ENCODE results near the gene PTH1R. TPM values are rescaled to one million over a fixed set of nuclear protein-coding genes. Genes with fewer than 3 reads are reported as not detected.

The PTH1R gene
- total RNA-seq, 2 donors from 2014 or later, result 0.69 to 4.8 TPM

- 2% methylated on average over 16 to 51 of the region's 78 CpGs for WGBS, 2 experiments (ENCODE audit: insufficient coverage in 1 of 2, insufficient read length in 1 of 2)
- TF ChIP-seq CTCF (conservative IDR thresholded peaks at IDR 0.05), result no peak
- H3K27ac Mint-ChIP-seq, result no peak overlapping the region
Measured at GRCh38 chr3:46883054-46883829, 5.7 kb downstream of the PTH1R start.

GRCh38 chr3:46883830-46884185 lies 6.3 kb downstream of the PTH1R start:
- Histone ChIP-seq H3K36me3 (ENCODE audit: control insufficient read depth, insufficient read depth, low read length) (no peaks in the 10 kb centered on the region), H3K9me3 (ENCODE audit: control insufficient read depth, low read length) (no peaks in the 10 kb centered on the region), H3K4me1 (ENCODE audit: control insufficient read depth, insufficient read depth, low read length) (peaks cover 2% of the 10 kb centered on the region), H3K27ac (ENCODE audit: low read depth, low read length) (no peak overlapping the region), H3K27me3 (ENCODE audit: control insufficient read depth, insufficient read depth, low read length, poor library complexity, severe bottlenecking) (peaks cover 59% of the 10 kb centered on the region), H3K4me3 (ENCODE audit: low read length) (peak overlapping the region; percentile 71), H3K9ac (ENCODE audit: extremely low read depth, low read length, poor library complexity, severe bottlenecking) (no peak overlapping the region)
- DNase-seq, result no peak
- Mint-ChIP-seq H3K9me3 (no peaks in the 10 kb centered on the region), H3K27ac (no peak overlapping the region), H3K4me1 (peaks cover 19% of the 10 kb centered on the region), H3K27me3 (ENCODE audit: insufficient read depth) (peaks cover 90% of the 10 kb centered on the region), H3K4me3 (peak overlapping the region; percentile 53), H3K36me3 (ENCODE audit: low read depth) (no peaks in the 10 kb centered on the region)
- TF ChIP-seq CTCF (conservative IDR thresholded peaks at IDR 0.05), result no peak
- whole genome bisulfite sequencing, 2 experiments (ENCODE audit: insufficient coverage in 1 of 2, insufficient read length in 1 of 2), result 36 to 42% methylated on average over 3 to 4 of the region's 4 CpGs

More at GRCh38 chr3:46883054-46883829, 5.7 kb downstream of the PTH1R start:
- H3K27me3 ChIP-seq (ENCODE audit: control insufficient read depth, insufficient read depth, low read length, poor library complexity, severe bottlenecking), result peaks cover 59% of the 10 kb centered on the region
- peaks cover 20% of the 10 kb centered on the region for H3K4me1 Mint-ChIP-seq
- DNase-seq, result peak; percentile 75
- peak overlapping the region; percentile 71 for H3K4me3 ChIP-seq (ENCODE audit: low read length)
- H3K9me3 ChIP-seq (ENCODE audit: control insufficient read depth, low read length), result no peaks in the 10 kb centered on the region
- H3K9me3 Mint-ChIP-seq, result no peaks in the 10 kb centered on the region
- no peak overlapping the region for H3K9ac ChIP-seq (ENCODE audit: extremely low read depth, low read length, poor library complexity, severe bottlenecking)
- H3K4me3 Mint-ChIP-seq, result peak overlapping the region; percentile 68
- H3K27me3 Mint-ChIP-seq (ENCODE audit: insufficient read depth), result peaks cover 88% of the 10 kb centered on the region
- no peaks in the 10 kb centered on the region for H3K36me3 ChIP-seq (ENCODE audit: control insufficient read depth, insufficient read depth, low read length)
- peaks cover 7% of the 10 kb centered on the region for H3K4me1 ChIP-seq (ENCODE audit: control insufficient read depth, insufficient read depth, low read length)
- no peak overlapping the region for H3K27ac ChIP-seq (ENCODE audit: low read depth, low read length)
- no peaks in the 10 kb centered on the region for H3K36me3 Mint-ChIP-seq (ENCODE audit: low read depth)

- peaks cover 89% of the 10 kb centered on the region for H3K27me3 Mint-ChIP-seq (ENCODE audit: insufficient read depth)
- Histone ChIP-seq H3K27ac (ENCODE audit: low read depth, low read length) (no peak overlapping the region), H3K9me3 (ENCODE audit: control insufficient read depth, low read length) (no peaks in the 10 kb centered on the region), H3K4me3 (ENCODE audit: low read length) (no peak overlapping the region), H3K4me1 (ENCODE audit: control insufficient read depth, insufficient read depth, low read length) (no peaks in the 10 kb centered on the region), H3K36me3 (ENCODE audit: control insufficient read depth, insufficient read depth, low read length) (no peaks in the 10 kb centered on the region), H3K27me3 (ENCODE audit: control insufficient read depth, insufficient read depth, low read length, poor library complexity, severe bottlenecking) (peaks cover 59% of the 10 kb centered on the region), H3K9ac (ENCODE audit: extremely low read depth, low read length, poor library complexity, severe bottlenecking) (no peak overlapping the region)
- 26 to 44% methylated on average over 2 to 5 of the region's 5 CpGs for WGBS, 2 experiments (ENCODE audit: insufficient coverage in 1 of 2, insufficient read length in 1 of 2)
- no peaks in the 10 kb centered on the region for H3K36me3 Mint-ChIP-seq (ENCODE audit: low read depth)
- H3K27ac Mint-ChIP-seq, result no peak overlapping the region
- no peaks in the 10 kb centered on the region for H3K9me3 Mint-ChIP-seq
- no peak for TF ChIP-seq CTCF (conservative IDR thresholded peaks at IDR 0.05)
- H3K4me1 Mint-ChIP-seq, result peaks cover 14% of the 10 kb centered on the region
- peak overlapping the region; percentile 53 for H3K4me3 Mint-ChIP-seq
- DNase-seq, result peak; percentile 66
Measured at GRCh38 chr3:46884427-46884826, 6.9 kb downstream of the PTH1R start.
